ENCODE results near the gene PINLYP.
A peak's percentile ranks its signal among the peaks of the same experiment; 100 is the strongest.

Gene PINLYP

GRCh38 chr19:43607238-43608205, 31.9 kb downstream of the PINLYP start:
- DNase-seq = no peak

- DNase-seq = no peak
Measured at GRCh38 chr19:43609872-43610271, 34.3 kb downstream of the PINLYP start.

GRCh38 chr19:43610493-43610892, 34.9 kb downstream of the PINLYP start:
- DNase-seq = no peak

GRCh38 chr19:43611788-43612187, 36.2 kb downstream of the PINLYP start, which contains the start of gene SRRM5:
TSS of gene SRRM5 (plus strand) at chr19:43612088. CDS start at chr19:43612122, 34 bp downstream.
- no peak for DNase-seq

- DNase-seq = no peak
Measured at GRCh38 chr19:43612374-43612773, 36.8 kb downstream of the PINLYP start.

- no peak for DNase-seq
Measured at GRCh38 chr19:43616306-43616705, 40.7 kb downstream of the PINLYP start.

GRCh38 chr19:43616954-43617353, 41.4 kb downstream of the PINLYP start:
- no peak for DNase-seq

- no peak for DNase-seq
Measured at GRCh38 chr19:43618921-43619261, 43.3 kb downstream of the PINLYP start.

GRCh38 chr19:43619262-43620060, 43.9 kb downstream of the PINLYP start, which contains the start of gene ZNF428:
TSS of gene ZNF428 (minus strand) at chr19:43619629. CDS start at chr19:43614304, 5,325 bp downstream.
- peak; percentile 92 for DNase-seq

GRCh38 chr19:43620061-43621001, 44.7 kb downstream of the PINLYP start:
- DNase-seq = no peak

GRCh38 chr19:43622070-43622469, 46.5 kb downstream of the PINLYP start:
- DNase-seq = no peak

- no peak for DNase-seq
Measured at GRCh38 chr19:43622956-43623355, 47.4 kb downstream of the PINLYP start.

GRCh38 chr19:43623889-43624670, 48.5 kb downstream of the PINLYP start:
- no peak for DNase-seq

GRCh38 chr19:43624933-43625332, 49.3 kb downstream of the PINLYP start:
- no peak for DNase-seq

- DNase-seq = no peak
Measured at GRCh38 chr19:43625918-43626579, 50.4 kb downstream of the PINLYP start.

GRCh38 chr19:43626838-43627237, 51.2 kb downstream of the PINLYP start:
- DNase-seq = no peak

GRCh38 chr19:43628646-43629326, 53.2 kb downstream of the PINLYP start:
- no peak for DNase-seq

- no peak for DNase-seq
Measured at GRCh38 chr19:43631491-43631890, 55.9 kb downstream of the PINLYP start.

All from left hindlimb (tissue), 1 donor.